Activated CD4-positive, alpha-beta T cell treated with anti-CD3 and anti-CD28 coated beads for 48 hours (primary cell): Measurements from ENCODE around the gene METTL1.
"Not testable (repeated sequence)": the region's sequence is repeated elsewhere in the genome, so short reads cannot be mapped to it uniquely, and the experiment has no call there.

Experiments
- DNase-seq: peaks from one replicate; pipeline ENCODE4 v3.0.0-alpha.2; 2020

Gene METTL1

DNA sequence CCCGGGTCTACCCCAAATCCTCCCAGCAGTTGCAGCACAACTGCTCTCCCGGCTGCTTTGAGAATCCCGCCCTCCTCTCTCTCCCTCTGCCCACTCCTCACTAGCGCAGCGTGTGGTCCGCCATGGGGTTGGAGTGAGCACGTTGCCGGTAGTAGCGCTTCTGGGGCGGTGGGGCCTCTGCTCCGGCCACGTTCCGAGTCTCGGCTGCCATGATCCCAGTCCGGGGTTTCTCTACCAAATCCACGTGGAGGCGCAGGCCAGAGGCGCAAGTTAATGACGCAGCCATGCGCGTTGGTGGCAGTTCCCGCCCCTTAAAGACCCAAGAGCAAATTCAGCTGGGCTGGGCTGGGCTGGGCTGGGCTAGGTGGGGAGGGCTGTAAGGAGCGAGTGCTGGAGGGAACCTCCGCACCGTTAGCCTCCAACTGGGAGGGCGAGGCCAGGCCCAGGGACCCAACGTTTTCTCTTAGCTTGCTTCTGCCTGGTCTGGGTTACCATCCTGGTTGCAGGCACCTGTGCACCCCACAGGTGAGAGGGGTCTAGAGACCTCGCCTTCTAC is at the start of gene METTL1:
TSS of gene METTL1 (minus strand) at position 233 of the 556 bp plus-strand sequence. CDS start at position 211, 22 bp downstream.
- DNase-seq, result peak; percentile 96

DNA sequence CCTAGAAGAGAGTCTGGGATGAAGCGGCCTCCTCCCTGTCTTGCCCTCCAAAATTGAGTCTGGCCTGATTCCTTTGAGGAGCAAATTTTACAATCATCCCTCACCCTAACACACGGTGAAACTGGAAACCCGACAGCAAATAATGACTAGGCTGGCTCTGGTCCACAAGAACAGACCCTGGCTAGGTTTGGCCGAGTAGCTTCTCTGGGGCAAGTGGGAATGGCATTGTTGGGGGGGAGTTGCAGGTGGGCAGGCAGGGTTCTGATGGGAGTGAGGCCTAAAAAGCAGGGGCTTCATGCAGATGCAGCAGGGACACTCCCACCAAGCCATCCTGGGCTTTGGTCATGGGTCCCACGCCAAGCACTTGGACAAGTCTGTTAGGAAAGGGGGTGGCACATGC is 49.1 kb upstream of the METTL1 start:
- not testable (repeated sequence) for DNase-seq

- DNase-seq, result not testable (repeated sequence)
Observed at GRCh38 chr12:57820119-57820518, 48.2 kb upstream of the METTL1 start.

DNA sequence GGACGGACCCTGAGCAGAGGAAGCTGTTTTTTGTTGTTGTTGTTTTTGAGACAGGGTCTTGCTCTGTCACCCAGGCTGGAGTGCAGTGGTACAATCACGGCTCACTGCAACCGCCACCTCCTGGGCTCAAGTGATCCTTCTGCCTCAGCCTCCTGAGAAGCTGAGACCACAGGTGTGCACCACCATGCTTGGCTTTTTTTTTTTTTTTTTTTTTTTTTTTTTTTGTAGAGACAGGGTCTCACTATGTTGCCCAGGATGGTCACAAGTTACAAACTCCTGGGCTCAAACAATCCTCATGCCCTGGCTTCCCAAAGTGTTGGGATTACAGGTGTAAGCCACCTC is 46.1 kb upstream of the METTL1 start:
- DNase-seq, result not testable (repeated sequence)

DNA sequence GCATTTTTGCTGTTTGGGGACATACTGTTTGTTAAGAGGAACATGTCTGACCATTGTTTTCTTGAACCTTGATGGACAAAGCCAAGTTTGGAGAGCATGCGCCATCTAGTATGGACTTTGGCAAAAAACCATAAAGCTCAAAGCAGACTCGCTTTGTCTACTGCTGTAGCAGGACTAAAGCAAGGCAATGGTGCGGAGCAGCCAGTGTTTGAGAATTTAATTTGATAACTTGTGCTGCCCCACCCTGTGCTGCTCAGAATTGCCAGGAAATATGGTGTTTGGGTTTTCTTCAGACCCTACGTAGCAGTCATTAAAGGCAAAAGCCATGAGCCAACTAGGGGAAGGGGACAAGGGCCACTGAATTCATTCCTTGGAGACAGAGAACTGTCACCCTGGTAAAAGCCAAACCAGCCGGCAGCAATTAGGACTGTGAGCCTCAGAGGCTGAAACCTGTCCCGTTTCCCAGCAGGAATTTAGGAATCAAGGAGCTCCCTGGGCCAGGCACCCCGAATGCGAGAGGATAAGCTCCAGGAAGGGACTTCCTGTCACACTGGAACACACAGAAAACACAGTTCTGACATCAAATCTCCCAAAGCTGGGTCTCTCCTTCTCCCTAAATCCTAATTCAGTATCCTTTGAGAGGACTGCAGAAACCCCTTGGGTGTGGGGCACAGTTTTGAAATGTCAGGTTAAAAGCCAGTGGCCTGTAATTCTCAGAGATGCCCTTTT is 45.5 kb upstream of the METTL1 start:
- no peak for DNase-seq

- DNase-seq, result no peak
Observed at GRCh38 chr12:57816855-57817151, 44.9 kb upstream of the METTL1 start.

- DNase-seq, result no peak
Observed at GRCh38 chr12:57816001-57816854, 44.3 kb upstream of the METTL1 start.

- peak; percentile 43 for DNase-seq
Observed at GRCh38 chr12:57815177-57816000, 43.5 kb upstream of the METTL1 start.

DNA sequence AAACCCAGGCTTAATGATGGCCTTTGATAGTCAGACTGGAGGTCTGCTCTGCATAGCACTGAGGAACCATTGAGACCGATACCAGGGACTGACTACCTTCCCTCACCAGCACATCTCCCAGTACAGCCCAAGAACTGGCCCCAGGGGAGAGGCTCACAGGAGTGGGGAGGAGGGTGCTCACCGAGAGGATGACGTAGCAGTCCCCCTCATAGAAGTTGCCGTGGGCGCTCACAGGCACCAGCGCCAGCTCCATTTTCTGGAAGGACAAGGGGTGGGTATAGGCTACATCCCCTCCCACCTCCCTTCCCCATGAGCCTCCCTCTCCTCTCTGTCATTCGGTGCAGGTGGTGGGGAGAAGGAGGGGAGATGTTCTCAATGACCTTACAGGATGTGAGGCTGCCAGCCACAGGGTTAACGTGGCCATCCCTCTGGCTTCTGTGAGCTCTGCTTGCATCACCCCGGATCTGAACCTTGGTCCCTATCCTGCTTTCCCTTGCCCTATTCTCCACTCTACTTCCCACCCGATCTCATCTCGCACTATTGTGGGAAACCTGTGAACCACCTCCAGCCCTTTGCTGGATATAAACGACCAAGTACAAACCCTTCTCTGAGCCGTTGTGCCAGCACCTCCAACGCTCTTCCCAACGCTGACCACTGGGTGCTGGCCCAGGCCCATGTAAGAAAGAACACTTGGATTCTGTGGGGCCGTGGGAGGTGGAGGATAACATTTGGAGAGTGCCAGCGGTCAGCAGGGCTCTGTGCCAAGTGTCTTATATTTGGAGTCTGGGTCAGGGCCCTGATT is 42.3 kb upstream of the METTL1 start:
- no peak for DNase-seq

- no peak for DNase-seq
Observed at GRCh38 chr12:57813111-57813970, 41.4 kb upstream of the METTL1 start.

DNA sequence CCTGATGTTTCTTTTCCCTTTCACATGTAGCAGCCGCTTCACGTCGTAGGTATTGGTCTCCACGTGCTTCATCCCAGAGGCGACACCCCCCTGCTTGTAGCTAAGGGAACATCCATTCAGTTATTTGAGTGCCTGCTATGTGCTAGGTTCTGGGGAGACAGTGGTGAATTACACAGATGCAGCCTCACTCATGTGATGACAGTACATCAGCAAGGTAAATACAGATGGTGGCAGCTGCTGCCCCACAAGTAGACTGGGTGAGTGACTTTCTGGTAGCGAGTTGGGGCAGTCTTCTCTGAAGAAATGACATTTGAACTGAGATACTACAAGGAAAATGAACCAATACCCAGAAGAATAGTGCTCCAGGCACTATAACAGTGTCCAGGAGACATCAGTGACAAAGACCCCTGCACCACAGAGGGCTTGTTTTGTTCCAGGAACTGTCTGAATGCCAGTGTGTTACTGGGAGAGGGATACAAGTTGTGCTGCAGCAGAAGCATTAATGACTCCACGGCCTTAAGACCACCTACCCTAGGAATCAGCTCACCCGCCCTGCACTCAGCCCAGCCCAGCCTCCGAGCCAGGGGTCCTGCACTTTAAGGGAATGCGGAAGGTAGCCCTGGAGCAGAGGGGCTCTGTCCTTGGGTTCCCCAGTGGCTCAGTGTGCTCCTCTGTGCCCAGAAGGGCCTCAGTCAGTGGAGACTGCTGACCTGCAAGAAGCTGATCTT is 39.3 kb upstream of the METTL1 start:
- DNase-seq, result no peak

- DNase-seq, result no peak
Observed at GRCh38 chr12:57810450-57810849, 38.5 kb upstream of the METTL1 start.

DNA sequence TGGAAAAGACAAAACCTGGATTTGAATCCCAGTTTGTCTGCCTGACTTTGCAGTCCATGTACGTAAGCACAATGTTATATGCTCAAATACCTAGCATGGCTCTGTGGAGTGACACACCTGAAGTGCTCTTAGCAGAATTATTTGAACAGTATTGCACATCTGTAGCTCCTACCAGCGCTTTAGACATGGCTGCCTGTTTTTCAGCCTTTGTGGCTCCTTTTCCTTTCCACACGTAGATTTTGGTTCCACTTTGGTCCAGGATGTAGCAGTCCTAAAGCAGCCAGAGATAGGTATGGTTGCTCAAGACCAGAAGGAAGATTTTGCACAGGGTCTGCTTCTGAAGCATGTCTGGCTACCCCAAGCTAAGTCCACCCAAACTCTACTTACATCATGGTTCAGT is 37.5 kb upstream of the METTL1 start:
- DNase-seq, result no peak

- DNase-seq, result no peak
Observed at GRCh38 chr12:57808351-57808750, 36.4 kb upstream of the METTL1 start.

- DNase-seq, result no peak
Observed at GRCh38 chr12:57807285-57807684, 35.4 kb upstream of the METTL1 start.

DNA sequence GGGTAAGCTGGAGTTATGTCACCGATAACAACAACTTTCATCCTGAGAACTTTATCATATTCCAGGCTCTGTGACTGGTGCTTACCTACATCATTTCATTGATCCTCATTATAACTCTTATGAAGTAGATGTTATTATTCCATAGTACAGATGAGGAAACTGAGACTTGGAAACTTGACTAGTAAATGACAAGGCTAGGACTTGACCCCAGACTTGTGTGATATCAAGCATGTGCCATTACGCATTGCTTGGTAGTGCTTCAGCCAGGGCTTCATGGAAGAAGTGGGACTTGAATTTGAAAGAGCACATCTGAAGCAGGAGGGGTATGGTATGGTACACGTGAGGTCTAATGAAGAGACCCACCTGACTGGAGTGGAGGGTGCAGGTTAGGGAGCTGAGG is 34.8 kb upstream of the METTL1 start:
- no peak for DNase-seq

DNA sequence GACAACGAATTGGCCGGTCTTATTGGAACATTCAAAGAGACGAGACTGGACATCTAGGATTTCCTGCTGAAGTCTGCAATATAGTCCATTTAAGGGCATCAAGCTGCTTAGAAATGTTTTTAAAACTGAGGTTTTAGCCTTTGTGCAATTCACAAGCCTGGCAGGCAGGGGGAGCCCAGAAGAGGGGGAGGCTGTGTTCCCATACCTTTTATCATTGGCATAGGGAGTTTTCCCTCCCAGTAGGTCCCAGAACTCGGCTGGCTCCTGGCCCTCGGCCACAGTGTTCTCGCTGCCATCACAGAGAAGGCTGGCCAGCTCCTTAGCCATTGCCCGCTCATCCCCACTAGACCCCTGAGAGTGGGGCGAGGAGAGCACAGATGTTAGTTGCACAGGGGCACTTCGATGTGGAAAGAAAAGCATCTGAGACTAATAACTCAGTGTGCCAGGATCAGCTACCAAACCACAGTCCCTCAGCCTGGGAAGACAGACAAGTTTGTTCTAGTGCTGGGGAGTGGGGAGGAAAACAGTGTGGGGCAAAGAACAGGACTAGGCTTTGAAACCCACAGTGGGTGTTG is 31.5 kb upstream of the METTL1 start:
- DNase-seq, result peak; percentile 48

GRCh38 chr12:57802607-57803006 is 30.7 kb upstream of the METTL1 start:
- DNase-seq, result no peak

- no peak for DNase-seq
Observed at GRCh38 chr12:57800965-57801364, 29.1 kb upstream of the METTL1 start.

- no peak for DNase-seq
Observed at GRCh38 chr12:57797933-57798332, 26.0 kb upstream of the METTL1 start.
